MM.1S (cell line): ENCODE data around the gene RANGAP1.

Source experiments
- CTCF ChIP-seq: fragments of 300-600 bp; sonication (generic); IDR thresholded peaks from 2 replicates; pipeline ENCODE4 v1.5.1; 2016; ENCODE audit warnings: antibody characterized with exemption, low read length, mixed read lengths
- EZH2 ChIP-seq: fragments of 300-600 bp; sonication (generic); optimal IDR thresholded peaks from 2 replicates; pipeline ENCODE3; 2017; ENCODE audit warnings: low read depth, mild to moderate bottlenecking, antibody characterized with exemption, low read length, mixed read lengths
- EZH2phosphoT487 ChIP-seq: fragments of 300-600 bp; sonication (generic); IDR thresholded peaks from 2 replicates; pipeline ENCODE4 v1.6.1; 2018; ENCODE audit warnings: antibody characterized with exemption, low read length

- TF ChIP-seq CTCF (no peak), EZH2 (no peak), EZH2phosphoT487 (no peak)
Measured at GRCh38 chr22:41315586-41315985, 29.6 kb upstream of the RANGAP1 start.
